ENCODE data around the gene LRRC75A.
"Not testable (repeated sequence)": the region's sequence is repeated elsewhere in the genome, so short reads cannot be mapped to it uniquely, and the experiment has no call there.

The LRRC75A gene

GRCh38 chr17:16450028-16450427, 42.0 kb downstream of the LRRC75A start:
- DNase-seq (ENCODE audit: low read depth in 3 of 3), result no peak

- DNase-seq (ENCODE audit: low read depth in 3 of 3), result no peak
Observed at GRCh38 chr17:16449121-16449570, 42.8 kb downstream of the LRRC75A start.

- no peak for DNase-seq (ENCODE audit: low read depth in 3 of 3)
Observed at GRCh38 chr17:16448490-16448889, 43.5 kb downstream of the LRRC75A start.

GRCh38 chr17:16447676-16448075, 44.3 kb downstream of the LRRC75A start:
- DNase-seq (ENCODE audit: low read depth in 3 of 3), result no peak

- DNase-seq (ENCODE audit: low read depth in 3 of 3), result no peak
Observed at GRCh38 chr17:16446338-16446983, 45.5 kb downstream of the LRRC75A start.

- no peak for DNase-seq (ENCODE audit: low read depth in 3 of 3)
Observed at GRCh38 chr17:16444258-16444886, 47.6 kb downstream of the LRRC75A start.

GRCh38 chr17:16443511-16444257, 48.3 kb downstream of the LRRC75A start:
- DNase-seq (ENCODE audit: low read depth in 3 of 3), result no peak

GRCh38 chr17:16442594-16443510, 49.1 kb downstream of the LRRC75A start:
- DNase-seq (ENCODE audit: low read depth in 3 of 3), result no peak

GRCh38 chr17:16442141-16442540, 49.9 kb downstream of the LRRC75A start:
- DNase-seq (ENCODE audit: low read depth in 3 of 3), result no peak

GRCh38 chr17:16440901-16441629, 50.9 kb downstream of the LRRC75A start:
- DNase-seq (ENCODE audit: low read depth in 3 of 3), result no peak

- not testable (repeated sequence) for DNase-seq (ENCODE audit: low read depth in 3 of 3)
Observed at GRCh38 chr17:16440354-16440753, 51.6 kb downstream of the LRRC75A start.

GRCh38 chr17:16439811-16440351, 52.1 kb downstream of the LRRC75A start:
- no peak for DNase-seq (ENCODE audit: low read depth in 3 of 3)

- DNase-seq (ENCODE audit: low read depth in 3 of 3), result no peak
Observed at GRCh38 chr17:16439303-16439791, 52.6 kb downstream of the LRRC75A start.

- DNase-seq (ENCODE audit: low read depth in 3 of 3), result peak; percentile 89 to 97 (median 91)
Observed at GRCh38 chr17:16438557-16439302, 53.3 kb downstream of the LRRC75A start.

- DNase-seq (ENCODE audit: low read depth in 3 of 3), result no peak
Observed at GRCh38 chr17:16438173-16438556, 53.8 kb downstream of the LRRC75A start.

- no peak for DNase-seq (ENCODE audit: low read depth in 3 of 3)
Observed at GRCh38 chr17:16437083-16437482, 54.9 kb downstream of the LRRC75A start.

GRCh38 chr17:16435925-16436886, 55.8 kb downstream of the LRRC75A start:
- DNase-seq (ENCODE audit: low read depth in 3 of 3), result no peak

GRCh38 chr17:16434662-16435061, 57.3 kb downstream of the LRRC75A start:
- DNase-seq (ENCODE audit: low read depth in 3 of 3), result no peak

- no peak for DNase-seq (ENCODE audit: low read depth in 3 of 3)
Observed at GRCh38 chr17:16433514-16433913, 58.5 kb downstream of the LRRC75A start.
